ENCODE results near the gene OSBPL2. TPM values are rescaled to one million over a fixed set of nuclear protein-coding genes. Genes with fewer than 3 reads are reported as not detected.
A peak's percentile ranks its signal among the peaks of the same experiment; 100 is the strongest.

Gene OSBPL2
- total RNA-seq, 4 donors from 2014 or later = 48.4 to 65.1 (median 55.8) TPM

DNA sequence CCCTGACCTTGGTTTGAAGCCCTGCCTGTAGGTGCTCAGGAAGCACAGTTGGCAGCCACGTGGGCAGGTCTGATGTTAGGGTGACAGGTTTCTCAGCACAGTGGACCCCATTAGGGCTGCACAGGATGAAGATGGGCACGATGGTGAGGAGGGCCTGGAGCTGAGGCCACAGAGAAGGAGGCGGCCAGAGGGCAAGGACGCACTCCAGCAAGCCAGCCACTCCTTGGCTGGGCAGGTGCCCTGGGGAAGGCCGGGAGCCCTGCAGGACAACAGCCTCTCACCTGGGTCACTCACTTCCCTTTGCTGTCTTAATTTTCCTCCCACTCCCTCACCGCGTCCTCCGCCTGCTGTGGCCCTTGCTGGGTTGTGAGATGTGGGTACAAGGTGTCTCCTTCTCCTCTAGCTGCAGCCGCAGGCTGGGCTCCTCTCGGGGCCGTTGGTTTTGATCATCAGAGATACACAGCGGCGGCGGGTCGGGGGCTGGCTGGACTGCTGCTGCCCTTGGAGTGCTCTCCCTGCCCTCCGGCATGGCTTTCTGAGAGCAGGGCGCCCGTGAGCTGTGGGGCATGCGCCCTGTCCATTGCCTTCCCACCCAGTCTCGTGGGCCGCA lies 5.7 kb downstream of the OSBPL2 start:
- Histone ChIP-seq H3K36me3 (peaks cover 0 to 48% (median 0%) of the 10 kb centered on the region in 3 donors), H3K27me3 (no peaks in the 10 kb centered on the region), H3K4me3 (no peak overlapping the region), H3K9me3 (no peaks in the 10 kb centered on the region), H3K4me1 (peaks cover 38 to 84% (median 41%) of the 10 kb centered on the region in 3 donors), H3K27ac (peak overlapping the region in 1 of 4 donors; percentile 52)
- intact Hi-C loops (cut with DNase I) = no loop called here
- 79 to 89% methylated on average over 5 to 10 of the region's 21 CpGs for WGBS, 2 donors
- TF ChIP-seq, protein P1, sequence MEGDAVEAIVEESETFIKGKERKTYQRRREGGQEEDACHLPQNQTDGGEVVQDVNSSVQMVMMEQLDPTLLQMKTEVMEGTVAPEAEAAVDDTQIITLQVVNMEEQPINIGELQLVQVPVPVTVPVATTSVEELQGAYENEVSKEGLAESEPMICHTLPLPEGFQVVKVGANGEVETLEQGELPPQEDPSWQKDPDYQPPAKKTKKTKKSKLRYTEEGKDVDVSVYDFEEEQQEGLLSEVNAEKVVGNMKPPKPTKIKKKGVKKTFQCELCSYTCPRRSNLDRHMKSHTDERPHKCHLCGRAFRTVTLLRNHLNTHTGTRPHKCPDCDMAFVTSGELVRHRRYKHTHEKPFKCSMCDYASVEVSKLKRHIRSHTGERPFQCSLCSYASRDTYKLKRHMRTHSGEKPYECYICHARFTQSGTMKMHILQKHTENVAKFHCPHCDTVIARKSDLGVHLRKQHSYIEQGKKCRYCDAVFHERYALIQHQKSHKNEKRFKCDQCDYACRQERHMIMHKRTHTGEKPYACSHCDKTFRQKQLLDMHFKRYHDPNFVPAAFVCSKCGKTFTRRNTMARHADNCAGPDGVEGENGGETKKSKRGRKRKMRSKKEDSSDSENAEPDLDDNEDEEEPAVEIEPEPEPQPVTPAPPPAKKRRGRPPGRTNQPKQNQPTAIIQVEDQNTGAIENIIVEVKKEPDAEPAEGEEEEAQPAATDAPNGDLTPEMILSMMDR (IDR thresholded peaks at IDR 0.05) = no peak
- TF ChIP-seq POLR2A (IDR thresholded peaks at IDR 0.05) = no peak
- DNase-seq = no peak

DNA sequence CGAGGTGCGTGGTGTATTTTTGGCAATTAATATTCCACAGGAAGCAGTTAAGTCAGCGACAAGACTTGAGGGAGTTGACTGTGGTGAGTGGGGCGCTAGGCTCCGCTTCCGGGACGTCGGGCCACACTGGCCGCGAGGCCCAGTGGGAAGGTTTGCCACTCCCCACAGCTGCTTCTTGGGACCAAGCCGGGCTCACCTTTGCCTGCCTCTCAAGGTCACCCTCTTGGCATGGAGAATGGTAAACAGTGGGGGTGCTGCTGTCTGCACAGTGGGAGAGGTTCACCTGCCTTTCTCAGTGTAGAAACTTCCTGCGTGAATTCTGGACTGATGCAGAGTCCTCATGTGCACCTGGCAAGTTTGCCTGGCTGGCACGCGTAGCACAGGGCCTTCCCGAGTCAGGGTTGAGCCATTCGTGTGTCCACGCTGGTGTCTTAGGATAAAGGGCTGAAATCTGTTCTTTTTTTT lies 6.4 kb downstream of the OSBPL2 start:
- Histone ChIP-seq H3K27me3 (no peaks in the 10 kb centered on the region), H3K36me3 (peaks cover 0 to 48% (median 0%) of the 10 kb centered on the region in 3 donors), H3K4me1 (peaks cover 33 to 84% (median 35%) of the 10 kb centered on the region in 3 donors), H3K27ac (peak overlapping the region in 3 of 4 donors; percentile 40 to 68 (median 52)), H3K4me3 (no peak overlapping the region), H3K9me3 (no peaks in the 10 kb centered on the region)
- intact Hi-C loops (cut with DNase I) = no loop called here
- DNase-seq = no peak
- TF ChIP-seq POLR2A (IDR thresholded peaks at IDR 0.05) = no peak
- TF ChIP-seq, protein P1 (IDR thresholded peaks at IDR 0.05) = no peak
- 87 to 89% methylated on average over 8 to 16 of the region's 17 CpGs for WGBS, 2 donors

DNA sequence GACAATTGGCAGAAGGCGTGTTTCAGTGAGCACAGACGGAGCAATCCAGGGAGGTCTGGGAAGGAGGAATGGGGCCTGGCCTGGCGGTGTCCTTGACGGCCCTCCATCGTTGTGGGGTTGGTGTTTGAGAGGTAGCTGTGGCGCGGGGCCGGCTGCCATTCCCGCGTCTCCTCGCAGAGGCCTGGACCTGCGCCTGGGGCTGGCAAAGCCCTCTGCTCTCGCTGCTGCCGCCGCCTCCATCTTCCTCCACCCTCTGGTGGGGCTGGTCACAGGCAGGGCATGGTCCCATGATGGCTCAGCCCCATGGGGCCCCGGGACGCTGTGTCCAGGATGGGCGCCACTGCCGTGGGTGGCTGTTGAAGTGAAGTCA lies 7.6 kb downstream of the OSBPL2 start:
- peak overlapping the region in 3 of 4 donors; percentile 10 to 68 (median 38) for H3K27ac ChIP-seq

DNA sequence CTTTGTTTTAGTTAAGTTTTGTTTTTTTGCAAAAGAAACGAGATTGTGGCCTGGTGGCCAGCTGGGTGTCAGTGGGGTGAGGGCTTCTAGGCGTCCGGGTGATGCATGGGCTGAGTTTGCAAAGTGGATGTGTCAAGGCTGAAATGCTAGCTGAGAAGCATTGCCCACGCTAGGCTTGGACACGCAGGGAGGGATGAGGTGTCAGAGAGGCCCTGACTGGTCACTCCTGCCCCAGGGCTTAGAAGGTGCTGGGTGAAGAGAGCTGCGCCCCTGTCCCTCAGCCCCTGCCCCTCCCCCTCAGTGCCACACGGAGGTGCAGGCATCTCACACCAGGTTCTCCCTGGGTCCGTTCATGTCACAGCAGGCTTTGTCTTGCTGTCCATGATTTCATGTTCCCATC lies 8.1 kb downstream of the OSBPL2 start:
- Histone ChIP-seq H3K4me3 (no peak overlapping the region), H3K27ac (peak overlapping the region in 1 of 4 donors; percentile 9), H3K27me3 (no peaks in the 10 kb centered on the region), H3K9me3 (no peaks in the 10 kb centered on the region), H3K36me3 (peaks cover 0 to 48% (median 0%) of the 10 kb centered on the region in 3 donors), H3K4me1 (peaks cover 17 to 75% (median 19%) of the 10 kb centered on the region in 3 donors)
- DNase-seq = no peak
- 54 to 64% methylated on average over 5 to 6 of the region's 8 CpGs for WGBS, 2 donors
- intact Hi-C loops (cut with DNase I) = no loop called here
- no peak for TF ChIP-seq POLR2A (IDR thresholded peaks at IDR 0.05)
- TF ChIP-seq, protein P1 (IDR thresholded peaks at IDR 0.05) = no peak

More for the DNA sequence above, 7.6 kb downstream of the OSBPL2 start:
- Histone ChIP-seq H3K9me3 (no peaks in the 10 kb centered on the region), H3K27me3 (no peaks in the 10 kb centered on the region), H3K36me3 (peaks cover 0 to 48% (median 0%) of the 10 kb centered on the region in 3 donors), H3K4me1 (peaks cover 23 to 80% (median 24%) of the 10 kb centered on the region in 3 donors), H3K4me3 (no peak overlapping the region)
- no peak for DNase-seq
- TF ChIP-seq, protein P1 (IDR thresholded peaks at IDR 0.05) = no peak
- no peak for TF ChIP-seq POLR2A (IDR thresholded peaks at IDR 0.05)
- intact Hi-C loops (cut with DNase I) = no loop called here
- WGBS, 2 donors = 81 to 90% methylated on average over 6 to 10 of the region's 19 CpGs

DNA sequence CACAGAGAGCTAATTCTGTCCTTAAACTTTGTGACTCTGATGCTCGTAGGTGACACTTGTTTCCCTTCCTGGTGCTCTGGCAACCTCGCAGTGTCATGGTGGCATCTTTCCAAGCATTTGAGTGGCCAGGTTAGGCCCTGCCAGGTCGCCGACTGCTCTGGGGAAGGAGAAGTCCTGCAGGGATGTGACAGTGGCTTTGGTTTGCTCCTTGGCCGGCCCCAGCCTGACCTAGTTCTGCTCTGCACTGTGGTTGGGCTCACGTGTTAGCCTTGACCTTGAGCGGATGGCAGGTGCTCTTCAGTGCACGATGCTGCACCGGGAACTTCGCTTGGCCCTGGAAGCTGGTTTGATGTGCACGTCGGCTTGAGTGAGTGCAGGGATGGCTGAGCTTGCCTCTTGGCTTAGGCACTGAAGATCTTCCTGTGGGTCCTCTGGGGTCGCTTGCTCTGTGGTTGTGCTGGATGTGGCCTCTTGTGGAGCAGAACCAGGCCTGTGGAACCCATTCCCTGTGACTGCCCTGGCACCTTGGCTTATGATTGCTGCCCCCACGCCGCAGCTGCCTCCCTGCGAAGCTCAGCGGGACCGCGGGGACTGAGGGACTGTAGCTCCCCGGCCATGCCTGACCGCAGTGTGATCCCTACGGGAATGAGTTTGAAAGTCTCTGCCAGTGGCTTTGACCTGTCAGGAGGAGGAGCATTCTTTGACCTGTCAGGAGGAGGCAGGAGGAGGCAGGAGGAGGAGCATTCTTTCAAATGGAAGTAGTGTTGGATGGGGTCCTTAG lies 8.7 kb downstream of the OSBPL2 start:
- peaks cover 0 to 46% (median 0%) of the 10 kb centered on the region in 3 donors for H3K36me3 ChIP-seq
- no peaks in the 10 kb centered on the region for H3K27me3 ChIP-seq
- TF ChIP-seq, protein P1 (IDR thresholded peaks at IDR 0.05) = no peak
- TF ChIP-seq POLR2A (IDR thresholded peaks at IDR 0.05) = no peak
- H3K4me3 ChIP-seq = no peak overlapping the region
- intact Hi-C loops (cut with DNase I) = no loop called here
- no peak for DNase-seq
- 62 to 69% methylated on average over 6 to 7 of the region's 22 CpGs for WGBS, 2 donors
- peaks cover 12 to 70% (median 14%) of the 10 kb centered on the region in 3 donors for H3K4me1 ChIP-seq
- no peak overlapping the region for H3K27ac ChIP-seq
- H3K9me3 ChIP-seq = no peaks in the 10 kb centered on the region

Measured in esophagus squamous epithelium (tissue), 5 donors.